HL-60 (cell line): Measurements from ENCODE around the gene MIA3.

Source experiments
- DNase-seq, 2 experiments: peaks; one replicate each; pipeline ENCODE4 v3.0.0-alpha.2; 2010 to 2020; ENCODE audit warnings: low read depth in 1 of 2, low spot score in 1 of 2
- H3K27ac ChIP-seq: fragments of 250-450 bp; sonication (Bioruptor Pico); replicated peaks from 2 replicates; pipeline ENCODE4 v1.5.1; 2020; ENCODE audit warnings: mild to moderate bottlenecking, moderate library complexity
- H3K27me3 ChIP-seq: fragments of 250-450 bp; sonication (Bioruptor Pico); 2 replicates; pipeline ENCODE4 v1.5.1; 2021; ENCODE audit warnings: mild to moderate bottlenecking, moderate library complexity; ENCODE audit not compliant: insufficient read depth, poor library complexity, severe bottlenecking
- H3K4me3 ChIP-seq: replicated peaks from 2 replicates; pipeline ENCODE4 v1.5.1; 2011; ENCODE audit warnings: mild to moderate bottlenecking, control low read depth, low read length; ENCODE audit not compliant: insufficient read depth
- CTCF ChIP-seq: IDR thresholded peaks from one replicate; pipeline ENCODE4 v1.5.1; 2011; ENCODE audit warnings: low read length, control low read depth, inconsistent platforms; ENCODE audit not compliant: insufficient read depth
- GABPA ChIP-seq: IDR thresholded peaks from 2 replicates; pipeline ENCODE4 v1.6.1; 2012; ENCODE audit warnings: low read depth
- POLR2AphosphoS5 ChIP-seq: IDR thresholded peaks from 2 replicates; pipeline ENCODE4 v1.6.1; 2012; ENCODE audit warnings: low read depth
- REST ChIP-seq: IDR thresholded peaks from 2 replicates; pipeline ENCODE4 v1.6.1; 2012; ENCODE audit warnings: low read depth; ENCODE audit not compliant: insufficient replicate concordance
- SPI1 ChIP-seq: IDR thresholded peaks from 2 replicates; pipeline ENCODE4 v1.6.1; 2012; ENCODE audit warnings: low read depth, mild to moderate bottlenecking, borderline replicate concordance

The MIA3 gene

GRCh38 chr1:222596696-222597095, 21.2 kb upstream of the MIA3 start:
- TF ChIP-seq POLR2AphosphoS5 (no peak), CTCF (no peak), SPI1 (no peak), GABPA (no peak), REST (no peak)
- no peak for DNase-seq
- Histone ChIP-seq H3K4me3 (no peak overlapping the region), H3K27me3 (no peaks in the 10 kb centered on the region), H3K27ac (no peak overlapping the region)

- Histone ChIP-seq H3K27me3 (no peaks in the 10 kb centered on the region), H3K4me3 (no peak overlapping the region), H3K27ac (no peak overlapping the region)
- TF ChIP-seq GABPA (no peak), REST (no peak), SPI1 (no peak), POLR2AphosphoS5 (no peak), CTCF (no peak)
- DNase-seq, result no peak
Observed at GRCh38 chr1:222600281-222600680, 17.6 kb upstream of the MIA3 start.

- no peak overlapping the region for H3K4me3 ChIP-seq
- H3K27ac ChIP-seq, result no peak overlapping the region
- no peaks in the 10 kb centered on the region for H3K27me3 ChIP-seq
- DNase-seq, result no peak
- TF ChIP-seq GABPA, result no peak
- no peak for TF ChIP-seq POLR2AphosphoS5
- no peak for TF ChIP-seq SPI1
- TF ChIP-seq REST, result no peak
- no peak for TF ChIP-seq CTCF
Observed at GRCh38 chr1:222601257-222601656, 16.6 kb upstream of the MIA3 start.
